ENCODE results near the gene CEP83. TPM values are rescaled to one million over a fixed set of nuclear protein-coding genes. Genes with fewer than 3 reads are reported as not detected.
"Not testable (repeated sequence)": the region's sequence is repeated elsewhere in the genome, so short reads cannot be mapped to it uniquely, and the experiment has no call there.

The CEP83 gene
- polyA plus RNA-seq, 5 donors: 26.7 to 47.3 (median 42.2) TPM

GRCh38 chr12:94380507-94380906, 79.2 kb downstream of the CEP83 start:
- no peak for DNase-seq

- no peak for DNase-seq
These were observed 80.1 kb downstream of the CEP83 start for GRCh38 chr12:94379479-94380113.

- DNase-seq: no peak
These were observed 82.1 kb downstream of the CEP83 start for GRCh38 chr12:94377599-94377998.

DNA sequence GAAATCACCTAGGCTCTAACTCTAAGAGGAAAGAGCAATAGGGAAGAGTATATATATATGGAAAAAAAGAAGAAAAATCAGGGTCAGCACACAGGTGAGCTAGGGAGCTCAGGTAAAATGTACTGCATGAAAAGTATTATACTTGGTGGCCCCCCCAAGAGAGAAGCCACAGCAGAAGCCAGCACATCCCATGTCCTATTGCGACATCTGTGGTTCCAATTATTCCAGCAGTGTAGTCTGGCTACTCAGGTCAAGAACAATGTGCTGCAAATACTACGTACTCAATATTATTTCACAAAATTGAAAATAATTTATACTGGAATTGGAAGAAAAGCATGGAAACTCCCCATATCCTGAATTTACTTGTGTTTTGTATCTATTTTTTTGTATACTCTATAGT, 85.5 kb downstream of the CEP83 start:
- no peak for DNase-seq

DNA sequence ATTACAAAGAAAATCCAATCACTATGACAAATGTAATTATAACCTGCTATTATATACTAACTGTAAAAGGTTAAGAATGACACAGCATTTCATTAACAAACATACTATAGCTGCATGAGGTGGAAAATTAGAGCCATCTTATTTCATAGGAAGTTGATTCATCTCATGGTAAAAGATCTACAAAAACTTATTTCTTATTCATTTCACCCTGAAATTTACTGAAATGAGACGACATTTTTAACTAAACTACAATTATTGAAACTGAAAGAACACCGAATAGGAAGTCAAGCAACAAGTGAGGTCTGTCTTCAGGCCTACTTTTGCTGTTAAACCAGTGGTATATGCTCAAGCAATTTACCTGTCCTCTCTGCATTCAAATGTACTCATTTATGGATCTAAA, 87.2 kb downstream of the CEP83 start:
- DNase-seq: no peak

DNA sequence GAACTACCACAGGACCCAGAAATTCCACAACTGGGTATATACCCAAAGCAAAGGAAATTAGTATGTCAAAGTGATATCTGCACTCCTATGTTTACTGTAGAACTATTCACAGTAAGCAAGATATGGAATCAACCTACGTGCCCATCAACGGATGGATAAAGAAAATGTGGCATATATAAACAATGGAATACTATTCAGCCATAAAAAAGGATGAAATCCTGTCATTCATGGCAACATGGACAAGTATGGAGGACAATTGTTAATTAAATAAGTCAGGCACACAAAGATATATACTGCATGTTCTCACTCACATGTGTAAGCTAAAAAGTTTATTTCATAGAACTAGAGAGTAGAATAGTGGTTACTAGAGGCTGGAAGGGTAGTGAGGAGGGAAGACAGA, 97.0 kb downstream of the CEP83 start:
- DNase-seq: no peak

- DNase-seq: no peak
These were observed 99.9 kb downstream of the CEP83 start for GRCh38 chr12:94359761-94360160.

DNA sequence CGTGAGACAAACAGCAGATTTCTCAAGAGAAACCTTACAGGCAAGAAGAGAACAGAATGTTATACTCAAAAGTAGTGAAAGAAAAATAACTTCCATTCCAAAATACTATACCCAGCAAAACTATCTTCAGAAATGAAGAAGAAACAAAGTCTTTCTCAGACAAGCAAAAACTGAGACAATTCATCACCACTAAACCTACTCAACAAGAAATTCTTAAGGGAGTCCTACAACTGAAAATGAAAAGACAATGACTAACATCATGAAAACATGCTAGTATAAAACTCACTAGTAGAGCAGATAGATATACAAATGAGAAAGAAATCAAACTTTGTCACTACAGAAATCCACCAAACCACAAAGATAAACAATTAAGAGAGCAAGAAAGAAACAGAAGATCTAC, 106.5 kb downstream of the CEP83 start:
- DNase-seq: no peak

- DNase-seq: no peak
These were observed 119.1 kb downstream of the CEP83 start for GRCh38 chr12:94340573-94340972.

GRCh38 chr12:94338006-94338794, 121.5 kb downstream of the CEP83 start:
- no peak for DNase-seq

DNA sequence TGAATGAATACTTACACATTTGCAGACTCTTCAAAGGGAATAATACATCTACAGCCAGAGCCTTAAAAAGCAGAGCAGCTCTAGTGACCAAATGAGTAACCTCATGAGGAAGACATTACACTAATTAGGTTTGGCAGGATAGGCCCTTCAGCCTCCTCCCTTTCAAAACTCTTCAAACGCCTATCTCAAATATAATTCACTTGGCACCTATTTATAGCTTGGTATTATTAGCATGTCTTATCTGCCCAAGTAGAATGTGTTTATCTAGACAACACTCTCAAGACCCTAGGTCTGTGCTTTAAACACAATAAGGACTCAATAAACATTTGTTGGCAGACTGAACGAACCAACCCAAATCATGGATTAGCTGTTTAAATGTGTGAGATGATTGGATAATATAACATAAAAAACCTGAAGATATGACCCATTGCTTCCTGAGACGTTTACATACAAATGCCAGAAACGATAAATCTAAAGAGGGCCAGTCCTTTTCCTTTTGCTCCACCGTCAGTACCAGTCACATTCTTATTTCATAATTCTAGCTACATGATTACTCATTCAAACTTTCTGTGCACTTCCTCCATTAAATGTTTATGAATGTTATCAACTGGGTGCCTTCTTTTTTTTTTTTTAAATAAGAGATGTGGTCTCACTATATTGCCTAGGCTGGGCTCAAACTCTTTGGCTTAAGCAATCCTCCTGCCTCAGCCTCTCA, 123.3 kb downstream of the CEP83 start:
- DNase-seq: peak; percentile 12 to 26

GRCh38 chr12:94333396-94333795, 126.3 kb downstream of the CEP83 start:
- DNase-seq: no peak

- no peak for DNase-seq
These were observed 130.3 kb downstream of the CEP83 start for GRCh38 chr12:94329366-94329765.

GRCh38 chr12:94327809-94328208, 131.9 kb downstream of the CEP83 start:
- DNase-seq: no peak

DNA sequence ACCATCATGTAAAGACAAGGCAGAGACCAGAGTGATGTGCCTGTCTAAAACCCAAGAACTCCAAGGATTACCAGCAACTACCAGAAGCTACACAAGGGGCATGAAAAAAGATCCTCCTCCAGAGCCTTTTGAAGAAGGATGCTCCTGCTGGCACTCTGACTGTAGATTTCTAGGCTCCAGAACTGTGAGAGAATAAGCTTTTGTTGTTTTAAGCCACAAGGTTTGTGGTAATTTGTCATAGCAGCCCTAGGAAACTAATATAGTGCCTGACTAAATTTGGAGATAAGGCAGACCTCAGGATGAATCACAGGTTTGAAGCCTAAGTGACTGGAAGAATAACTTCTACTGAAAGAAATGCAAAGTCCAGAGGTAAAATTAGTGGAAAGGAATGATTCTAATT, 132.9 kb downstream of the CEP83 start:
- no peak for DNase-seq

DNA sequence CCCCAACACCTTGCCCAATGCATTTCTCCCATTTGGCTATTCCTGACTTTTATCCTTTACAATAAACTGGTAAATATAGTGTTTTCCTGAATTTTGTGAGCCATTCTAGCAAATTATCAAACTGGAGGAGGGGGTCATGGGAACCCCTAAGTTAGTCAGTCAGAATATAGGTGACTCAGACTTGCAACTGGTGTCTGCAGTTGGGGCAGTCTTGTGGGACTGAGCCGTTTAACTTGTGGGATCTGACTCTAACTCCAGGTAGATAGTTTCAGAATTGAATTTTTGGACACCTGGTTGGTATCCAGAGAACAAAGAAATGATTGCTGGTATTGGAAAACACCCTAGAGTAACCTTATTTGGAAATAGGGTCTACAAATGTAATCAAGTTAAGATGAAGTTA, 133.4 kb downstream of the CEP83 start:
- DNase-seq: no peak

DNA sequence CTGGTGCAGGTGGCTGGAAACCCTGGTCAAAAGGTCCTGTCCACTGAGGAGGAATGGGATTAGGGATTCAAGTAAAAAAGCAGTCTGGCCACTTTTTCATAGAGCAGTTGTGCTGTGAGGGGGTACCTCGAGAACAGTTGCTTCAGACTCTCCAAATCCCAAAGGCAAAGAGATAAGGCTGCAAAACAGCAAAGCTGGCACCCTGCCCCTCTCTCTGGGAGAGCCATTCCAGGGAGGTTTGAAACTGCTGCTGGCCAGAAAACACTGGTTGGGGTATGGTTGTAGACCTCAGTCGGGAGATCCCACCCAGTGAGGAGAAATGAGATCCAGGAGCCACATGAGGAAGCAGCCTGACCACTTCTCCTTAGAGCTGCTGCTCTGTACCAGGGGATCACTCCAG, 137.3 kb downstream of the CEP83 start:
- DNase-seq: no peak

DNA sequence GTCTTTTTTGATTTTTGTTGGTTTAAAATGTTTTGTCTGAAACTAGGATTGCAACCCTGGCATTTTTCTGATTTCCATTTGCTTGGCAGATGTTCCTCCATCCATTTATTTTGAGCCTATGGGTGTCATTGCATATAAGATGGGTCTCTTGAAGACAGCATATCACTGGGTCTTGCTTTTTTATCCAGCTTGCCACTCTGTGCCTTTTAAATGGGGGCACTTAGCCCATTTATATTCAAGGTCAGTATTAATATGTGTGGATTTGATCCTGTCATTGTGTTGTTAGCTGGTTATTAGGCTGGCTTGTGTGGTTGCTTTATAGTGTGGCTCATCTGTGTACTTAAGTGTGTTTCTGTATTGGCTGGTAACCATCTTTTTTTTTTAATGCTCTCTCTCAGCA, 139.6 kb downstream of the CEP83 start:
- DNase-seq: no peak

DNA sequence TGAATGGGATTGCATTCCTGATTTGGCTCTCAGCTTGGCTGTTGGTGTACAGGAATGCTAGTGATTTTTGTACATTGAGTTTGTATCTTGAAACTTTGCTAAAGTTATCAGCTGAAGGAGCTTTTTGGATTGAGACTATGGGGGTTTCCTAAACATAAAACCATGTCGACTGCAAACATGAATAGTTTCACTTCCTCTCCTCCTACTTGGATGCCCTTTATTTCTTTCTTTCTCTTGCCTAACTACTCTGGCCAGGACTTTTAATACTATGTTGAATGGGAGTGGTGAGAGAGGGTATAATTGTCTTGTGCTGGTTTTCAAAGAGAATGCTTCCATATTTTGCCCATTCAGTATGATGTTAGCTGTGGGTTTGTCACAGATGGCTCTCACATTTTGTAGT, 141.5 kb downstream of the CEP83 start:
- DNase-seq: no peak

GRCh38 chr12:94316600-94316999, 143.1 kb downstream of the CEP83 start:
- DNase-seq: not testable (repeated sequence)

DNA sequence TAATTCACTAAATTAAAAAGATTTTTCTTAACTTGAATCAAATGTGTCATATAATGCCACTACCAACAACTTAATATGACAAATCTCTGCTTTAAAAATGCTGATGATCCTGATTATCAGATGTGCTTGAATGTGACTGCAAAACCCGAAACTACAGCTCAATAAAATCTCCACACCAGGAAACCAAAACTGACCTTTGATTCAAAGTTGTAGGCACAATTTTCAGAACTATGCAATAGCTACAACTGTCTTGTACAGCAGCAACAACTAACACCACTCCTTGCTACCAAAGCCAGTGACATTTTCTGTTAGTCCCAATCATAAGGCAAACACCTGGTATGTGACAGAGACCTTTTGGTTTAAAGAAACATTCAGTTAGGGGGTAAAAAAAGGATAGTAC, 147.3 kb downstream of the CEP83 start:
- no peak for DNase-seq

GRCh38 chr12:94309373-94309772, 150.3 kb downstream of the CEP83 start:
- DNase-seq: no peak

GRCh38 chr12:94308612-94309011, 151.1 kb downstream of the CEP83 start:
- DNase-seq: no peak
